BE2C (cell line): ENCODE data around the gene CD300LF.
A peak's percentile ranks its signal among the peaks of the same experiment; 100 is the strongest.

Experiments
- DNase-seq: peaks from one replicate; pipeline ENCODE4 v3.0.0-alpha.2; 2020
- H3K27me3 ChIP-seq: fragments of 250-450 bp; sonication (Bioruptor Pico); 2 replicates; pipeline ENCODE4 v1.5.1; 2020; ENCODE audit warnings: mild to moderate bottlenecking
- H3K36me3 ChIP-seq: fragments of 250-450 bp; sonication (Bioruptor Pico); 2 replicates; pipeline ENCODE4 v1.5.1; 2020; ENCODE audit warnings: mild to moderate bottlenecking
- H3K4me1 ChIP-seq: fragments of 250-450 bp; sonication (Bioruptor Pico); 2 replicates; pipeline ENCODE4 v1.5.1; 2020
- H3K4me3 ChIP-seq: 2 replicates; pipeline ENCODE4 v1.5.1; 2011; ENCODE audit warnings: low read depth, low read length
- H3K9me3 ChIP-seq: fragments of 250-450 bp; sonication (Bioruptor Pico); 2 replicates; pipeline ENCODE4 v1.5.1; 2020
- CTCF ChIP-seq: IDR thresholded peaks from 2 replicates; pipeline ENCODE4 v1.5.1; 2012; ENCODE audit warnings: mild to moderate bottlenecking, low read depth, low read length

Gene CD300LF

GRCh38 chr17:74736513-74737298 is 24.0 kb upstream of the CD300LF start, which contains the start of gene RAB37:
Gene RAB37 (plus strand): TSS chr17:74737256. CDS start chr17:74737273, 17 bp downstream.
- no peaks in the 10 kb centered on the region for H3K4me1 ChIP-seq
- peak; percentile 35 for DNase-seq
- no peaks in the 10 kb centered on the region for H3K36me3 ChIP-seq
- peak within 1 kb of the TSS; percentile 26 for H3K4me3 ChIP-seq
- peaks cover 28% of the 10 kb centered on the region for H3K27me3 ChIP-seq
- TF ChIP-seq CTCF = peak; percentile 45
- no peaks in the 10 kb centered on the region for H3K9me3 ChIP-seq

- DNase-seq = no peak
- H3K4me1 ChIP-seq = no peaks in the 10 kb centered on the region
- no peak overlapping the region for H3K4me3 ChIP-seq
- H3K27me3 ChIP-seq = peaks cover 28% of the 10 kb centered on the region
- no peaks in the 10 kb centered on the region; the same call in 1 of the 2 replicates for H3K9me3 ChIP-seq
- H3K36me3 ChIP-seq = no peaks in the 10 kb centered on the region
- TF ChIP-seq CTCF = no peak
Observed at GRCh38 chr17:74734256-74734655, 21.5 kb upstream of the CD300LF start.

DNA sequence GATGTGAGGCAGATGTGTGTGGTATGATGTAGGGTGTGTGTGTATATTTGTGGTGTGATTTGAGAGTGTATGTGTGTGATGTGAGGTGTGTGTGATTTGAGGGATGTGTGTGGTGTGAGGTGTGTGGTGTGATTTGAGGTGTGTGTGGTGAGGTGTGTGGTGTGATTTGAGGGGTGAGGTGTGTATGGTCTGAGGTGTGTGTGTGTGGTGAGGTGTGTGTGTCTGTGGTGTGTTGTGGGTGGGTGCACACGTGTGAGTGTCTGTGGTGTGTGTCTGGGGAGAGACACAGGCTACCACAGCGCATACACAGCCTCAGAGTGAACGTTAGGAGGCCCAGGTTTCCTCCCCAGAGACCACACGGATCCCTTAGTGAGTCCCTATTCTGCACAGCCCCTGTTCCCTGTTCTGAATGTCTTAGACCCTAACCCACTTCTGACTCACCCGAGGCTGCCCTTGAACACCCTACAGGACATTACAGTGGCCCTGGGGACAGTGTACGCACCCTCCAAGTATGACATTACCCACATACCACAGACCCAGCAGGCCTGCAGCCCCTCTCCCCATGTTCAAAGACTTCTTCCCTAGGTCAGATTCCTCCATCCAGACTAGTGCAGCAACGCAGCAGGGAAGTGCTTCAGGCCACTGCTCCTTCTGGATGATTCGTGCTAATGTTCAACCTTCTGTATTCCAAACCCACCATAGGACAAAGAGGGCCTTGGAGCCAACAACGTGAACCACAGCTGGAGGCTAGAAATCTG is 20.8 kb upstream of the CD300LF start:
- Histone ChIP-seq H3K9me3 (no peaks in the 10 kb centered on the region; the same call in 1 of the 2 replicates), H3K27me3 (peaks cover 26% of the 10 kb centered on the region), H3K4me1 (no peaks in the 10 kb centered on the region), H3K36me3 (no peaks in the 10 kb centered on the region), H3K4me3 (no peak overlapping the region)
- DNase-seq = no peak
- TF ChIP-seq CTCF = no peak

- no peak for TF ChIP-seq CTCF
- Histone ChIP-seq H3K36me3 (no peaks in the 10 kb centered on the region), H3K9me3 (no peaks in the 10 kb centered on the region; the same call in 1 of the 2 replicates), H3K27me3 (peaks cover 13% of the 10 kb centered on the region), H3K4me3 (no peak overlapping the region), H3K4me1 (no peaks in the 10 kb centered on the region)
- DNase-seq = no peak
Observed at GRCh38 chr17:74732042-74732867, 19.5 kb upstream of the CD300LF start.

DNA sequence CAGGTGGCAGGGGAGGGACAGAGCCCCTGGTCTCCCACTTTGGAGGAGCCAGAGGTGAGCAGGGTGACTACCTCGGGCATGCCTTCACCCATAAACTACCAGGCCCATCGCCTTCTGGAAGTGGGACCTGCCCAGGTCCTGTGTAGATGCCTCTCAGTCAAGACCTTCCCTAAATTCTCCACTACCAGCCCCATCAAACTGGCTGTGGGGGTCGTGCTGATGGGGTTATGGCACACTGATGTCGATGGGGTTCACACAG is 18.6 kb upstream of the CD300LF start:
- H3K4me1 ChIP-seq = no peaks in the 10 kb centered on the region
- H3K4me3 ChIP-seq = no peak overlapping the region
- H3K9me3 ChIP-seq = no peaks in the 10 kb centered on the region; the same call in 1 of the 2 replicates
- DNase-seq = no peak
- H3K27me3 ChIP-seq = peaks cover 5% of the 10 kb centered on the region
- no peak for TF ChIP-seq CTCF
- H3K36me3 ChIP-seq = no peaks in the 10 kb centered on the region
